ENCODE results near the gene KDM2B. TPM values are rescaled to one million over a fixed set of nuclear protein-coding genes. Genes with fewer than 3 reads are reported as not detected.

Gene KDM2B
- total and polyA plus RNA-seq, 4 experiments from 2014 or later, result 7.7 to 101 (median 59.6) TPM

GRCh38 chr12:121620333-121620891 is 39.6 kb upstream of the KDM2B start:
- Mint-ChIP-seq H3K4me1 (peaks cover 8 to 13% (median 8%) of the 10 kb centered on the region in 4 donors), H3K27me3 (no peaks in the 10 kb centered on the region), H3K36me3 (no peaks in the 10 kb centered on the region), H3K9me3 (no peaks in the 10 kb centered on the region), H3K27ac (no peak overlapping the region), H3K4me3 (no peak overlapping the region)
- Histone ChIP-seq H3K9me3 (ENCODE audit: control insufficient read depth in 1 of 2, low read length in 2 of 2) (no peaks in the 10 kb centered on the region), H3K36me3 (ENCODE audit: insufficient read depth, low read length) (no peaks in the 10 kb centered on the region), H3K4me1 (ENCODE audit: insufficient read depth, low read length) (peaks cover 7% of the 10 kb centered on the region), H3K4me3 (ENCODE audit: low read length in 2 of 2) (no peak overlapping the region), H3K27ac (ENCODE audit: low read depth, low read length) (no peak overlapping the region), H3K27me3 (ENCODE audit: insufficient read depth, low read length) (no peaks in the 10 kb centered on the region)
- ChIA-PET CTCF (ENCODE audit: partially characterized antibody) (interaction anchor here (0.8 to 12.3 kb wide), 4 partner anchors 20 to 64 kb away, joined by 3 to 230 read pairs (median 5); no protein-coding TSS in a partner anchor), POLR2A (ENCODE audit: partially characterized antibody) (interaction anchor here (2.3 kb wide), 1 partner anchor 41 kb away, joined by 8 read pairs; no protein-coding TSS in a partner anchor)
- DNase-seq, result no peak
- intact Hi-C loops (cut with micrococcal nuclease), result no loop called here

GRCh38 chr12:121618659-121619233 is 37.9 kb upstream of the KDM2B start:
- no peak for DNase-seq
- Histone ChIP-seq H3K4me1 (ENCODE audit: insufficient read depth, low read length) (peaks cover 4% of the 10 kb centered on the region), H3K27me3 (ENCODE audit: insufficient read depth, low read length) (no peaks in the 10 kb centered on the region), H3K9me3 (ENCODE audit: control insufficient read depth in 1 of 2, low read length in 2 of 2) (no peaks in the 10 kb centered on the region), H3K27ac (ENCODE audit: low read depth, low read length) (no peak overlapping the region), H3K36me3 (ENCODE audit: insufficient read depth, low read length) (no peaks in the 10 kb centered on the region), H3K4me3 (ENCODE audit: low read length in 2 of 2) (no peak overlapping the region)
- H3K36me3 Mint-ChIP-seq, result no peaks in the 10 kb centered on the region
- H3K4me3 Mint-ChIP-seq, result no peak overlapping the region
- H3K4me1 Mint-ChIP-seq, result peaks cover 4 to 14% (median 7%) of the 10 kb centered on the region in 4 donors
- peak overlapping the region in 3 of 7 donors; percentile 42 to 59 (median 46) for H3K27ac Mint-ChIP-seq
- H3K27me3 Mint-ChIP-seq, result no peaks in the 10 kb centered on the region
- ChIA-PET POLR2A (ENCODE audit: partially characterized antibody) (interaction anchor here (1.0 to 2.3 kb wide), 2 partner anchors 39 to 68 kb away, joined by 3 to 8 read pairs; no protein-coding TSS in a partner anchor), CTCF (ENCODE audit: partially characterized antibody) (no interaction called here)
- intact Hi-C loops (cut with micrococcal nuclease), result no loop called here
- no peaks in the 10 kb centered on the region for H3K9me3 Mint-ChIP-seq

GRCh38 chr12:121614872-121615467 is 34.1 kb upstream of the KDM2B start:
- Mint-ChIP-seq H3K27ac (peak overlapping the region in 6 of 7 donors; percentile 13 to 74 (median 60)), H3K4me1 (peaks cover 6 to 18% (median 7%) of the 10 kb centered on the region in 4 donors), H3K4me3 (peak overlapping the region in 3 of 8 donors; percentile 6 to 42 (median 22)), H3K27me3 (no peaks in the 10 kb centered on the region), H3K9me3 (no peaks in the 10 kb centered on the region), H3K36me3 (no peaks in the 10 kb centered on the region)
- H3K4me1 ChIP-seq (ENCODE audit: insufficient read depth, low read length), result peaks cover 4% of the 10 kb centered on the region
- H3K4me3 ChIP-seq (ENCODE audit: low read length in 2 of 2), result no peak overlapping the region
- CTCF ChIA-PET (ENCODE audit: partially characterized antibody), result interaction anchor here (0.7 to 1.3 kb wide), 4 partner anchors 53 to 164 kb away, joined by 3 to 4 read pairs (median 4); no protein-coding TSS in a partner anchor
- no peaks in the 10 kb centered on the region for H3K9me3 ChIP-seq (ENCODE audit: control insufficient read depth in 1 of 2, low read length in 2 of 2)
- no peak overlapping the region for H3K27ac ChIP-seq (ENCODE audit: low read depth, low read length)
- POLR2A ChIA-PET (ENCODE audit: partially characterized antibody), result interaction anchor here (0.6 to 1.9 kb wide), 5 partner anchors 24 to 183 kb away, joined by 3 to 6 read pairs (median 3); no protein-coding TSS in a partner anchor
- intact Hi-C loops (cut with micrococcal nuclease), result no loop called here
- no peaks in the 10 kb centered on the region for H3K36me3 ChIP-seq (ENCODE audit: insufficient read depth, low read length)
- peak in 2 of 5 donors; percentile 14 to 16 for DNase-seq
- H3K27me3 ChIP-seq (ENCODE audit: insufficient read depth, low read length), result no peaks in the 10 kb centered on the region

GRCh38 chr12:121613462-121613861 is 32.6 kb upstream of the KDM2B start:
- peaks cover 7 to 18% (median 7%) of the 10 kb centered on the region in 4 donors for H3K4me1 Mint-ChIP-seq
- no peak overlapping the region for H3K4me3 Mint-ChIP-seq
- Histone ChIP-seq H3K27ac (ENCODE audit: low read depth, low read length) (no peak overlapping the region), H3K36me3 (ENCODE audit: insufficient read depth, low read length) (no peaks in the 10 kb centered on the region), H3K27me3 (ENCODE audit: insufficient read depth, low read length) (no peaks in the 10 kb centered on the region), H3K4me3 (ENCODE audit: low read length in 2 of 2) (no peak overlapping the region), H3K4me1 (ENCODE audit: insufficient read depth, low read length) (peaks cover 4% of the 10 kb centered on the region), H3K9me3 (ENCODE audit: control insufficient read depth in 1 of 2, low read length in 2 of 2) (no peaks in the 10 kb centered on the region)
- no peaks in the 10 kb centered on the region for H3K36me3 Mint-ChIP-seq
- ChIA-PET CTCF (ENCODE audit: partially characterized antibody) (interaction anchor here (0.7 to 1.0 kb wide), 2 partner anchors 45 to 182 kb away, joined by 3 read pairs; no protein-coding TSS in a partner anchor), POLR2A (ENCODE audit: partially characterized antibody) (interaction anchor here (1.4 kb wide), 1 partner anchor 22 kb away, joined by 4 read pairs; no protein-coding TSS in a partner anchor)
- no peaks in the 10 kb centered on the region for H3K27me3 Mint-ChIP-seq
- intact Hi-C loops (cut with micrococcal nuclease), result no loop called here
- H3K9me3 Mint-ChIP-seq, result no peaks in the 10 kb centered on the region
- DNase-seq, result no peak
- peak overlapping the region in 1 of 7 donors; percentile 30 for H3K27ac Mint-ChIP-seq

- Histone ChIP-seq H3K4me1 (ENCODE audit: insufficient read depth, low read length) (peaks cover 4% of the 10 kb centered on the region), H3K36me3 (ENCODE audit: insufficient read depth, low read length) (no peaks in the 10 kb centered on the region), H3K27ac (ENCODE audit: low read depth, low read length) (no peak overlapping the region), H3K9me3 (ENCODE audit: control insufficient read depth in 1 of 2, low read length in 2 of 2) (no peaks in the 10 kb centered on the region), H3K27me3 (ENCODE audit: insufficient read depth, low read length) (no peaks in the 10 kb centered on the region), H3K4me3 (ENCODE audit: low read length in 2 of 2) (no peak overlapping the region)
- ChIA-PET CTCF (ENCODE audit: partially characterized antibody) (interaction anchor here (0.6 to 1.6 kb wide), 4 partner anchors 11 to 72 kb away, joined by 3 read pairs; no protein-coding TSS in a partner anchor), POLR2A (ENCODE audit: partially characterized antibody) (interaction anchor here (1.2 to 1.3 kb wide), 2 partner anchors 20 to 32 kb away, joined by 3 to 5 read pairs; no protein-coding TSS in a partner anchor)
- H3K27me3 Mint-ChIP-seq, result no peaks in the 10 kb centered on the region
- peak overlapping the region in 2 of 7 donors; percentile 29 to 78 for H3K27ac Mint-ChIP-seq
- no peak for DNase-seq
- H3K36me3 Mint-ChIP-seq, result no peaks in the 10 kb centered on the region
- no peaks in the 10 kb centered on the region for H3K9me3 Mint-ChIP-seq
- H3K4me1 Mint-ChIP-seq, result peaks cover 7 to 18% (median 7%) of the 10 kb centered on the region in 4 donors
- intact Hi-C loops (cut with micrococcal nuclease), result no loop called here
- no peak overlapping the region for H3K4me3 Mint-ChIP-seq
Measured at GRCh38 chr12:121611306-121611705, 30.5 kb upstream of the KDM2B start.

- H3K36me3 ChIP-seq (ENCODE audit: insufficient read depth, low read length), result no peaks in the 10 kb centered on the region
- no peaks in the 10 kb centered on the region for H3K9me3 ChIP-seq (ENCODE audit: control insufficient read depth in 1 of 2, low read length in 2 of 2)
- Mint-ChIP-seq H3K9me3 (no peaks in the 10 kb centered on the region), H3K4me1 (peaks cover 5 to 13% (median 7%) of the 10 kb centered on the region in 4 donors), H3K27me3 (no peaks in the 10 kb centered on the region), H3K4me3 (no peak overlapping the region), H3K36me3 (no peaks in the 10 kb centered on the region), H3K27ac (peak overlapping the region in 6 of 7 donors; percentile 9 to 57 (median 41))
- no peak for DNase-seq
- no peak overlapping the region for H3K4me3 ChIP-seq (ENCODE audit: low read length in 2 of 2)
- ChIA-PET CTCF (ENCODE audit: partially characterized antibody) (interaction anchor here (0.6 to 1.6 kb wide), 3 partner anchors 13 to 32 kb away, joined by 3 read pairs; no protein-coding TSS in a partner anchor), POLR2A (ENCODE audit: partially characterized antibody) (interaction anchor here (1.2 to 1.3 kb wide), 2 partner anchors 20 to 31 kb away, joined by 3 to 5 read pairs; no protein-coding TSS in a partner anchor)
- intact Hi-C loops (cut with micrococcal nuclease), result no loop called here
- H3K27ac ChIP-seq (ENCODE audit: low read depth, low read length), result no peak overlapping the region
- H3K27me3 ChIP-seq (ENCODE audit: insufficient read depth, low read length), result no peaks in the 10 kb centered on the region
- H3K4me1 ChIP-seq (ENCODE audit: insufficient read depth, low read length), result peaks cover 4% of the 10 kb centered on the region
Measured at GRCh38 chr12:121610239-121611149, 29.7 kb upstream of the KDM2B start.
